Measurements from ENCODE around the gene KRT34.

The KRT34 gene

DNA sequence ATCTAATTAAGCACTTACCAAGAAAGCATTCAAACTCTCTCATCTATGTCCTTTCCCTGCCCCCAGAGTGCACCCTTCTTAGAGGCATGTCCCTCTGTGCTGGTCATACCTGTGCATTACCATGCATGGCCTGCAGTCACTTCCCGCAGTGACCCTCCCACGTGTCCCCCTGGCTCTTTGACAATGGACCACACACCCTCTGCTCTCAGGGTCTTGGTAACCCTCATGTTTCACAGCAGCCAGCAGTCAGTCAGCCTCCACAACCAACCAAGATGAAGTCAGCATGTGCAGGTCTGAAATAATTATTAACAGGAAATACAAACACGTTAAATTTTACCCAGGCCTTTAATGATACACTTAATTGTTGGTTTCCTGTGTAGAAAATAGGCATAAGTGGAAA, 41.6 kb downstream of the KRT34 start:
- no peak for DNase-seq (ENCODE audit: low read depth)
- no peak overlapping the region for H3K4me3 ChIP-seq (ENCODE audit: low read depth, low read length)
- TF ChIP-seq, protein P1, sequence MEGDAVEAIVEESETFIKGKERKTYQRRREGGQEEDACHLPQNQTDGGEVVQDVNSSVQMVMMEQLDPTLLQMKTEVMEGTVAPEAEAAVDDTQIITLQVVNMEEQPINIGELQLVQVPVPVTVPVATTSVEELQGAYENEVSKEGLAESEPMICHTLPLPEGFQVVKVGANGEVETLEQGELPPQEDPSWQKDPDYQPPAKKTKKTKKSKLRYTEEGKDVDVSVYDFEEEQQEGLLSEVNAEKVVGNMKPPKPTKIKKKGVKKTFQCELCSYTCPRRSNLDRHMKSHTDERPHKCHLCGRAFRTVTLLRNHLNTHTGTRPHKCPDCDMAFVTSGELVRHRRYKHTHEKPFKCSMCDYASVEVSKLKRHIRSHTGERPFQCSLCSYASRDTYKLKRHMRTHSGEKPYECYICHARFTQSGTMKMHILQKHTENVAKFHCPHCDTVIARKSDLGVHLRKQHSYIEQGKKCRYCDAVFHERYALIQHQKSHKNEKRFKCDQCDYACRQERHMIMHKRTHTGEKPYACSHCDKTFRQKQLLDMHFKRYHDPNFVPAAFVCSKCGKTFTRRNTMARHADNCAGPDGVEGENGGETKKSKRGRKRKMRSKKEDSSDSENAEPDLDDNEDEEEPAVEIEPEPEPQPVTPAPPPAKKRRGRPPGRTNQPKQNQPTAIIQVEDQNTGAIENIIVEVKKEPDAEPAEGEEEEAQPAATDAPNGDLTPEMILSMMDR (conservative IDR thresholded peaks at IDR 0.05; ENCODE audit: low read depth, low read length): no peak

GRCh38 chr17:41339571-41340172, 42.4 kb downstream of the KRT34 start:
- TF ChIP-seq, protein P1 (conservative IDR thresholded peaks at IDR 0.05; ENCODE audit: low read depth, low read length): no peak
- no peak overlapping the region for H3K4me3 ChIP-seq (ENCODE audit: low read depth, low read length)

GRCh38 chr17:41338961-41339485, 43.1 kb downstream of the KRT34 start:
- DNase-seq (ENCODE audit: low read depth): peak; percentile 32
- H3K4me3 ChIP-seq (ENCODE audit: low read depth, low read length): no peak overlapping the region
- TF ChIP-seq, protein P1 (conservative IDR thresholded peaks at IDR 0.05; ENCODE audit: low read depth, low read length): no peak

More at GRCh38 chr17:41339571-41340172, 42.4 kb downstream of the KRT34 start:
- no peak for DNase-seq (ENCODE audit: low read depth)

DNA sequence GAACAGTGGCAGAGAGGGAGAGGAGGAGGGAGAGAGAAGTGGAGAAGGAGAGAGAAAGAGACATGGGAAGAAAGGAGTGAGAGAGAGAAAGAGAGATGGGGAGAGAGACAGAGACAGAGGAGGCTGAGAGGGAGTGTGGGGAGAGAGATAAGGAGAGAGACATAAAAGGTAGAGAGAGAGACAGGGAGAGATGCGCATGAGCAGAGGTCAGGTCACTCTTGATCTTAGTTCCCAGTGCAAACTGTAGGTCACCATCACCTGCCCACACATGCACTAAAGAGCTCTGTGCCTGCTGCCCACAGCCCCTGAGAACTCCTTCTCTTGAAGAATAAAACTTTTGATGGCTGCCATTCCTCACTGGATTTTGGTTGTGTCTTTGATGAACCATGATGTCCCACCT, 46.4 kb downstream of the KRT34 start:
- TF ChIP-seq, protein P1 (conservative IDR thresholded peaks at IDR 0.05; ENCODE audit: low read depth, low read length): no peak
- H3K4me3 ChIP-seq (ENCODE audit: low read depth, low read length): no peak overlapping the region
- no peak for DNase-seq (ENCODE audit: low read depth)

DNA sequence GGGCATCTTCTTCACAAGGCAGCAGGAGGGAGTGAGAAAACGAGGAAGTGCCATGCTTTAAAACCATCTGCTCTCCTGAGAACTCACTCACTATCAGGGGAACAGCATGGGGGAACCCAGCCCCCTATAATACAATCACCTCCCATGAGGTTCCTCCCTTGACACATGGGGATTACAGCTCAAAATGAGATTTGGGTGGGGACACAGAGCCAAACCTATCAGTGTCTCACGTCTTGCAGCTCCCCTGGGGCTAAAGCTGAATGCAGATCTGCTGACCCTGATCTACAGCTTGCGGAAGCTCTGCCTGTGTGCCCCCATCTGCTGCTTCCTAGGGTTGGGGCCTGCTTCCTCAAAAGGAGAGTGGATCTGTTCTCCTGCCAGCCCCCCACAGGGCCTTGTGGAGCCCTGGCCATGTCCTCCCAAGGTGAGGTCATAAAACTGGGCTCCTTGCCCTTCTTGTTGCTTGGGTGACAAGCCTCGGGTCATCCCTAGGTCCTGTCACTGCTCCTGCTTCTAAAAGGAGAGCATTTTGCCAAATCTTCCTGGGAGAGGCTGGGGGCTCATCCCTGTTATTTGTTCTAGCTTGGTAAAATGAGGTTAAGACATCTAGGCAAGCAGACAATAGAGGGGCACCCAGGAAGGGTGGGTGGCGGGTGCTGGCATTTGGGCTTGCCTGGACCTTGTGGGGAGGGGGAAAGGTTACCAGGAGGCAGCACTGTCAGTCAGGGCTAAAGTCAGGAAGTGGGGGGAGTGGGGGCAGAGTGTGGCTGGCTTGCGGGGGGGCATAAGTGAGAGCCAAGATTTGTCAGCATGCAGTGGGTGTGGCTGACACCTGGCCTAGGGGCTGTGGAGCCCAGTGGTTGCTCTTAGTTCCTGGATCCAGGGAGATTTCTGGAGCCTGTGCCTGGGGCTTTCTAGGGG, 47.5 kb downstream of the KRT34 start:
- no peak overlapping the region for H3K4me3 ChIP-seq (ENCODE audit: low read depth, low read length)
- TF ChIP-seq, protein P1 (conservative IDR thresholded peaks at IDR 0.05; ENCODE audit: low read depth, low read length): no peak

GRCh38 chr17:41333836-41334235, 48.3 kb downstream of the KRT34 start:
- H3K4me3 ChIP-seq (ENCODE audit: low read depth, low read length): no peak overlapping the region
- TF ChIP-seq, protein P1 (conservative IDR thresholded peaks at IDR 0.05; ENCODE audit: low read depth, low read length): no peak
- no peak for DNase-seq (ENCODE audit: low read depth)

More for the DNA sequence above, 47.5 kb downstream of the KRT34 start:
- DNase-seq (ENCODE audit: low read depth): no peak

Measured in choroid plexus epithelial cell (primary cell).